Loucy (cell line): ENCODE data around the gene FAM131C.

Experiments used
- EZH2phosphoT487 ChIP-seq: fragments of 200-600 bp; IDR thresholded peaks from 2 replicates; pipeline ENCODE4 v1.6.1; 2018; ENCODE audit warnings: antibody characterized with exemption, mild to moderate bottlenecking, moderate library complexity, borderline replicate concordance
- TF ChIP-seq, protein P1 (sequence below): fragments of 200-600 bp; sonication (generic); conservative IDR thresholded peaks from 2 replicates; pipeline ENCODE4 v1.5.1; 2014; ENCODE audit warnings: mild to moderate bottlenecking, antibody characterized with exemption, low read length

- TF ChIP-seq, protein P1, sequence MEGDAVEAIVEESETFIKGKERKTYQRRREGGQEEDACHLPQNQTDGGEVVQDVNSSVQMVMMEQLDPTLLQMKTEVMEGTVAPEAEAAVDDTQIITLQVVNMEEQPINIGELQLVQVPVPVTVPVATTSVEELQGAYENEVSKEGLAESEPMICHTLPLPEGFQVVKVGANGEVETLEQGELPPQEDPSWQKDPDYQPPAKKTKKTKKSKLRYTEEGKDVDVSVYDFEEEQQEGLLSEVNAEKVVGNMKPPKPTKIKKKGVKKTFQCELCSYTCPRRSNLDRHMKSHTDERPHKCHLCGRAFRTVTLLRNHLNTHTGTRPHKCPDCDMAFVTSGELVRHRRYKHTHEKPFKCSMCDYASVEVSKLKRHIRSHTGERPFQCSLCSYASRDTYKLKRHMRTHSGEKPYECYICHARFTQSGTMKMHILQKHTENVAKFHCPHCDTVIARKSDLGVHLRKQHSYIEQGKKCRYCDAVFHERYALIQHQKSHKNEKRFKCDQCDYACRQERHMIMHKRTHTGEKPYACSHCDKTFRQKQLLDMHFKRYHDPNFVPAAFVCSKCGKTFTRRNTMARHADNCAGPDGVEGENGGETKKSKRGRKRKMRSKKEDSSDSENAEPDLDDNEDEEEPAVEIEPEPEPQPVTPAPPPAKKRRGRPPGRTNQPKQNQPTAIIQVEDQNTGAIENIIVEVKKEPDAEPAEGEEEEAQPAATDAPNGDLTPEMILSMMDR = no peak
- TF ChIP-seq EZH2phosphoT487 = no peak
Observed at GRCh38 chr1:16077406-16078245, 4.2 kb upstream of the FAM131C start.
